Stimulated activated CD4-positive, alpha-beta T cell treated with anti-CD3 and anti-CD28 coated beads, Interleukin-2, amount 100 ng/mL, for 4 hours (primary cell): ENCODE results near the gene CHAT.
"Not testable (repeated sequence)": the region's sequence is repeated elsewhere in the genome, so short reads cannot be mapped to it uniquely, and the experiment has no call there.

ENCODE experiments used
- DNase-seq: peaks from one replicate; pipeline ENCODE4 v3.0.0-alpha.2; 2020; ENCODE audit warnings: low read depth

Gene CHAT

GRCh38 chr10:49653273-49653929 lies 39.6 kb downstream of the CHAT start:
- DNase-seq = no peak

- no peak for DNase-seq
Measured at GRCh38 chr10:49654036-49654693, 40.3 kb downstream of the CHAT start.

GRCh38 chr10:49655099-49655498 lies 41.3 kb downstream of the CHAT start:
- no peak for DNase-seq

GRCh38 chr10:49656845-49657493 lies 43.1 kb downstream of the CHAT start:
- DNase-seq = no peak

GRCh38 chr10:49657606-49658005 lies 43.8 kb downstream of the CHAT start:
- no peak for DNase-seq

- DNase-seq = no peak
Measured at GRCh38 chr10:49661140-49661856, 47.5 kb downstream of the CHAT start.

- DNase-seq = no peak
Measured at GRCh38 chr10:49662169-49662830, 48.5 kb downstream of the CHAT start.

- no peak for DNase-seq
Measured at GRCh38 chr10:49663596-49663995, 49.8 kb downstream of the CHAT start.

GRCh38 chr10:49664006-49664841 lies 50.4 kb downstream of the CHAT start:
- no peak for DNase-seq

- DNase-seq = no peak
Measured at GRCh38 chr10:49664842-49665355, 51.1 kb downstream of the CHAT start.

GRCh38 chr10:49666054-49666615 lies 52.3 kb downstream of the CHAT start:
- no peak for DNase-seq

GRCh38 chr10:49666685-49667084 lies 52.8 kb downstream of the CHAT start:
- no peak for DNase-seq

- no peak for DNase-seq
Measured at GRCh38 chr10:49667991-49668390, 54.2 kb downstream of the CHAT start.

GRCh38 chr10:49668684-49669083 lies 54.8 kb downstream of the CHAT start:
- DNase-seq = no peak

GRCh38 chr10:49678827-49679479 lies 65.1 kb downstream of the CHAT start:
- DNase-seq = no peak

GRCh38 chr10:49679480-49679893 lies 65.7 kb downstream of the CHAT start, which contains the start of gene C10orf53:
TSS of gene C10orf53 (plus strand) at chr10:49679651. CDS start at chr10:49679698, 47 bp downstream.
- no peak for DNase-seq

GRCh38 chr10:49682449-49682848 lies 68.6 kb downstream of the CHAT start:
- DNase-seq = not testable (repeated sequence)

GRCh38 chr10:49682879-49683278 lies 69.0 kb downstream of the CHAT start:
- DNase-seq = no peak

GRCh38 chr10:49686651-49687050 lies 72.8 kb downstream of the CHAT start:
- no peak for DNase-seq

GRCh38 chr10:49688261-49688846 lies 74.5 kb downstream of the CHAT start:
- DNase-seq = no peak
